HG02798 (cell line): ENCODE results near the gene LRRC34.

Experiments
- ATAC-seq: cut with Tn5 transposase; IDR thresholded peaks from one replicate; pipeline ENCODE4 v1.9.1; 2021; ENCODE audit warnings: mild to moderate bottlenecking; ENCODE audit not compliant: unreplicated experiment, poor library complexity

LRRC34 gene, protein sequence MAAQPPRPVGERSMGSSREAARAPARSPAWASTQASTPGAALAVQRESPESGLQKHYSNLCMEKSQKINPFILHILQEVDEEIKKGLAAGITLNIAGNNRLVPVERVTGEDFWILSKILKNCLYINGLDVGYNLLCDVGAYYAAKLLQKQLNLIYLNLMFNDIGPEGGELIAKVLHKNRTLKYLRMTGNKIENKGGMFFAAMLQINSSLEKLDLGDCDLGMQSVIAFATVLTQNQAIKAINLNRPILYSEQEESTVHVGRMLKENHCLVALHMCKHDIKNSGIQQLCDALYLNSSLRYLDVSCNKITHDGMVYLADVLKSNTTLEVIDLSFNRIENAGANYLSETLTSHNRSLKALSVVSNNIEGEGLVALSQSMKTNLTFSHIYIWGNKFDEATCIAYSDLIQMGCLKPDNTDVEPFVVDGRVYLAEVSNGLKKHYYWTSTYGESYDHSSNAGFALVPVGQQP

DNA sequence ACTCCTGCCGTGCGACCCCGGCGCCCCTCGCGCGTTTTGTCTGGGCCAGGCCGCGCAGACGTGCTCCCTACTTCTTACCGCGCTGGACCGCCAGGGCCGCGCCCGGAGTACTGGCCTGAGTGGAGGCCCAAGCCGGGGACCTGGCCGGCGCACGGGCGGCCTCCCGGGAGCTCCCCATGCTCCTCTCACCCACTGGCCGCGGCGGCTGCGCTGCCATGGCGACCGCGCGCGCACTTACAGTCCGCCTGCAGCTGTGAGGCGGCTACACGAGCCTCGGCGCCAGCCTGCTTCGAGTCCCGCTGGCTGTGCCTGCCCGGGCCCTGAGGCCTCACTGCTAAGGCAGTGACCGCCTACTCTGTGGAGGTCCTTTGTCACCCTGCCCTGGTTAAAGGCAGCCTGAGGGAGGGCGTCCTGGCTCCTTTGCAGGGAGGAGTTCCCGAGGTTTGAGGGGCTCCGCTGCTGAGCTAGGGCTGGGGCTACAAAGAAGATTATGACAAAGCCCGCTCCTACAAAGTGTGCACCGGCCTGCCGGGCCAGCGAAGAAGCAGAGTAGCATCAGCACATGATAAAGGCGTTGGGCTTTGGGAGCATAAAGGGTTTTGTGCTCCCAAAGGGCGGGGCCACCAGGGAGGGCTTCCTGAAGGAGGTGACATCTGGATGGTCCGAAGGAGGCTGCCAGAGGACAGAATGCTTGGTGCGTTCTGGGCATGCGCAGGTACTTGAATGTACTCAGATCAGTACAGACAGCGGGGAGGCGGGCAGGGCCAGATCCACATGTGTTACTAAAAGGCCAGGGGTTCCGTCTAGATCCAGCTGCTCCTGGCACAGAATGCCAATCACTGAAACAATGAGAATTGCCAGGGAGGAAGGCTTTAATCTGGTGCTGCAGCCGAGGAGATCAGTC, at the start of gene LRRC34, which contains the start of gene LRRIQ4:
TSS of gene LRRC34 (minus strand) at position 573 of the 904 bp plus-strand sequence. CDS start at position 217, 356 bp downstream.
TSS of gene LRRIQ4 (plus strand) at position 539 of the 904 bp plus-strand sequence. CDS start 9,052 bp downstream, outside the sequence.
- peak; percentile 74 for ATAC-seq

DNA sequence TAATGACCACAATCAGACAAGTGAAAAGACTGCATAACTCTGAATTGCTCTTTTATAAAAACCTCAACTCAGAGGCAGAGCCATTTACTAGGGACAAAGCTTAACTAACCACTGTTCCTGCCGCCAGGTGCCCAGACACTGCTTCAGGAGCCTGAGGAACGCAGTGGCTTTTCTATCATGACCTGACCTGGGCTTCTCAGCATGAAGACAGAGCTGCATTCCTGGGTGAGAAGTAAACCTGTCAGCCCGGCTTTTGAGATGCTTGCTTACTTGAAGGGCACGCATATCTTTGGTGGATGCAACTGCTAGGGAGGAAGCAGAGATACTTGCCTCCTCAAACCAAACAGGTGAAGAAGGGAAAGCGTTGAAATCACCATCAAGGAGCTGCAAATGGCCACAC, 49.2 kb upstream of the LRRC34 start:
- ATAC-seq = no peak

DNA sequence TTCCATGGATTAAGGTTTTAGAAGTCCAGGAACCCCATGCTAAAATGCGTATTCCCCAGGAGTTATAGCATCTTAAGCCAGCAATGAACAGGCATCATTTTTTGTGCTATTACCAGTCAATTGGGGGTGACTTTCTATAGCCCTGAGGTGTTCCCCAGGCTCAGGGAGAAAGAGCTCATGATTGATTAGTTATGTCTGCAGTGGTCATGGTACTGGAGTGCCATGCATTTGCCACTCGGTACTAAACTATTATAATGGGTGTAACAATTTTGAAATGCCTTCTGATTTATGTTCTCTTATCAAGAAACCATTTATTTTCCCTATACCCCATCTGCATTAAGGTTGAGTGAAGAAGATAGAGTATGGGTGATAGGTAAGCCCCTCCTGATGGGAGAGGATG, 45.1 kb upstream of the LRRC34 start:
- ATAC-seq = no peak

DNA sequence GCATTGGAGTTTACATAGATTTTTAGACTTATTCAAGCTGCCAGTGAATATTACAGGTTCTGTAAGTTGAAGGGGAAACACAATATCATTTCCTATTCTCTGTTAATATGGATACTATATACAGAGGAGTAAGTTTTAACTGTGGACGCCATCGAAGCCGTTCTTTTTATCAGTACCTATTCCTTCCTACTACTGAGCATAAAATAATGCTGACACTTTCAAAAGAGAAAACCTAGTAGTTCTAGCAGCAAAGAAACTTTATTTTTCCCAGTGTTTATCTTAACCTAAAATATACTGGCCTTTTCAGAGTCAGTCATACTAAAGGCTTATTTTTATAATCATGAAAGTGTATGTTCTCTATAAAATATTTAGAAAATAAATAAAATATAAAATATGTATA, 42.8 kb upstream of the LRRC34 start:
- ATAC-seq = no peak

DNA sequence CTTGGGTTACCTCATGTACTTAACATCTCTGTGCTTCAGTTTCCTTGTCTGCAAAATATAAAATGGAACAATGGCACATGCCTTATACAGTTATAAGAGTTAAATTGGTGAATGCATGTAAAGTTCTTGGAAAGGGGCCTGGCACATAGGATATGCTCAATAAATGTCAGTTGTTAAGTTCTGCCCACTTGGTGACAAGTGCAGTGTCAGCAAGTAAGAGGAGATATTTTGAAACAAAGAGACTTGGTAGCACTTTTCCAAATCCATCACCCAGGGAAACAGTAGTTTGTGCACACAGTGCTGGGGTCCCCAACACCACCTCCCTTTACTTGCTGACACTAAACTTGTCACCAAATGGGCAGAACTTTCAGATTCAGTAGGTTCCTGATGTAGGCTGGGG, 37.9 kb upstream of the LRRC34 start:
- no peak for ATAC-seq

DNA sequence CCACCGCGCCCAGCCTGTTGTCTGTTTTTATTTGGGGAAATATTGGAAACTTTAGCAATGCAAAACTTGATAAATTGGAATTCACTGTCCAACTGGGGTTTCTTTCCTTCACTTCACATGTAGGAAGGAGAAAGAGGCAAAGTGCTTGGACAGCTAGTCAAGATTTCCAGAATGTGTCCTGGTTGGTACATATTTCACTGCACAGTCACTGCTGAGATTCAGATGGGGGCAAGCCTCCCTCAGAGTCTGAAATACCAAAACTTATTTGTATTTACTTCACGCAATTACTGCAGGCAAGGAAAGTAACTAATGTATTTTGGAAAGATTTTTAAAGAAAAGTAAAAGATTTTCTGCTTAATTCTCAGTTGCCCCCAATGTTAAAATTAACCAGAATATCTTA, 36.0 kb upstream of the LRRC34 start:
- ATAC-seq = no peak

DNA sequence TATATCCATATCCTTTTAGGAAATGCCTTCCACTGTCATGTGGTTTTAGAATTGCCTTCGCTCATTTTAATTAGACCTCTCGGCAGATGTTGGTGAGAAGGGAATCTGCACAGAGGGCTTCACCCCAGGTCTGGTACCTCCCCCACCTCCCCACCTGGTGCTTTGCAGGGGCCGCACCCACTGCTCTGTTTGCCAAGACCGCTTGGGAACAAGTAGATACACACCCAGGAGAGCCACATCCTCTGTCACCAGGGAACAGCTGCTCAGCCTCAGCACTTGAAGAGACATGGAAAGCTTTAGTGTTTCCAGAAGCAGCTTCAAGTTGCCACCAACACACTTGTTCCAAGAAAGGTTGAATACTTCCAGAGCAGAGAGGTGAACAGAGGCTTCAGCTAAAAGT, 35.2 kb upstream of the LRRC34 start:
- no peak for ATAC-seq

DNA sequence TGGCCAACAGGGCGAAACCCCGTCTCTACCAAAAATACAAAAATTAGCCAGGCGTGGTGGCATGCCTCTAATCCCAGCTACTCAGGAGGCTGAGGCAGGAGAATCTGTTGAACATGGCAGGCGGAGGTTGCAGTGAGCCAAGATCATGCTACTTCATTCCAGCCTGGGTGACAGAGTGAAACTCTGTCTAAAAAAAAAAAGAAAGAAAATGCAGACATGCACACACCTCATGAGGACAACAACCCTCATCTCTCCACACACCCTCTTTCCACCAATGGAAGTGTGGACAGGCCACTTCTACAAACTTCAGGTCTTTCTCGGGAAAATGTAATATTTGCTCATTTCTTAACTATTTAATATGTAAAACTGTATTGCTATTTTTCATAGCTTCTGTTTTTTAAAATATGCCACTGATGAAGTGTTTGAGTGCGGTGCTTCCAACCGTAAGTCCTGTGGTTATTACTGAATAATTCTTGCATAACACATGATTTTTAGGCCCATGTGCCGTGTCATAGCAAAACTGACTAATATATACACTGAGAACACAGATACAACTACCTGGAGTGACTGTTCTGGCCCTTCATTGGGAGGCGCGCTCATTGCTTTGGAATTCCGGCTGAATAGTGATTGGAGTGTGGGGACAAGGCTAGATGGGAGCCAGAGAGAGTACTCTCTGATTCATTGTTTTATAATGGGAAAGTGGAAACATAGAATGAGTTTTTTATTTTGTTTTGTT, 33.9 kb upstream of the LRRC34 start:
- ATAC-seq = peak; percentile 88

DNA sequence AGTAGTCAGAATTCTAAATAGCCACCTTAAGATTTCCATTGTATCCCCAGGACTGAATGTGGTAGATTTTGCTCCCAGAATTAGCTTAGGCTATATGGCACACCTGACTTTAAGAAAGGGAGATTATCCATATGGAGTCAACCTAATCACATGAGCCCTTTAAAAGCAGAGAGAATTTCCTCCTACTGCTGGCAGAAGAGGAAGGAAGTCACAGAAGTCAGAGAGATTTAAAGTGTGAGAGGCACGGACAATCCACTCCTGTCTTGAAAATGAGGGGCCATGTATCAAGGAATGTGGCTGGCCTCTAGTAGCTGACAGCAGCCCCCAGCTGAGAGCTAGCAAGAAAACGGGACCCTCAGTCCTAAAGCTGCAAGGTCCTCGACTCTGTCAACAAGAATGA, 30.3 kb upstream of the LRRC34 start:
- no peak for ATAC-seq

DNA sequence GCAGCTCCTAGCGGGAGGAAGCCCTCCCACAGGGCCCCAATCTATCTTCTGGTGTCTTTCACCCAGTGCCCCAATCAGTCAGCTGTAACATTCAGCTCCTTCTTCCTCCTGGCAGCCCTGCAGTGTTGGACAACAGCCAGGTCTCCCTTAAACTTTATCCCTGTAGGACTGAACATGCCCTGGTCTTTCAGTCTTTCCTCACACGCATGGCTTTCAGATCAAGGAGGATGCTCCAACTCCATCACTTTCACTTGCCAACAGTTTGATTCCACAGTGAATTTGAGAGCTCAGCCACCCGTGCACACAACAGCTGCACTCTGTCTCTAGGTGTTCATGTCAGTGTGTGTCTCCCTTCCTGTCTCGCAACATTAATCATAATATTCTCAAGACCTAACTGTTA, 28.5 kb upstream of the LRRC34 start:
- peak; percentile 61 for ATAC-seq

DNA sequence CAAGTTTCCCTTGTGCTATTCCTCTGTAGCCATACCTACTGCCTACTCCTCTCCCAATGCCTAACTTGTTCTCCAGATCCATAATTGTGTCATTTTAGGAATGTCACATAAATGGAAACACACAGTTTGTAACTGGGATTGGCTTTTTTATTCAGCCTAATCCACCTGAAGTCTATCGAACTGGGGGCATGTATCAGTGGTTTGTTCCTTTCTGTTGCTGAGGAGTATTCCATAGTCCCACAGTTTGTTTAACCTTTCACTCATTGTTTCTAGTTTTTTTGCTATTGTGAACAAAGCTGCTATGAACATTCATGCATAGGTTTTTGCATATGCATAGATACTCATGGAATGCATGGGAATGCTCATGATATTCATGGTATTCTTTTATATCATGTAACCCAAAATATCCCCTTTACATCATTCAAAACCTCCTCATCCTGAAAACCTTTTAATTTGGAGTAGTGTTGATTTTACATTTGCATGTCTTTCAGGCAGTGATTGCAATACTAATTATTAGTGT, 25.9 kb upstream of the LRRC34 start:
- ATAC-seq = no peak

DNA sequence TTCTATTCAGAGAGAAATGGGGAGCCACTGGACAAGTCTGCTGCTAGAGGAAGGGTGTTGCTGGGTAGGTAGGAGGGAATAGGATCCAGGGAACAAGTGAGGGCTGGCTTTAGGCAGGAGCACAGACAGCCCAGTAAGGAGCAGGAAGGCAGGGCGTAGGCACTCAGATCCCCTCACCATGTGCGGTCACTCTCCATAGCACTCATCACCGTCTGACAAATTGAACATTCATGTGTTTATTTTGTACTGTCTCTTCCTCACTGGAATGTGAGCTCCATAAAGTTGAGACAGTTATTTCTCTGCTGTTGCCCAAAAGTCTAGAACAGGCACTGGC, 24.2 kb upstream of the LRRC34 start:
- no peak for ATAC-seq

DNA sequence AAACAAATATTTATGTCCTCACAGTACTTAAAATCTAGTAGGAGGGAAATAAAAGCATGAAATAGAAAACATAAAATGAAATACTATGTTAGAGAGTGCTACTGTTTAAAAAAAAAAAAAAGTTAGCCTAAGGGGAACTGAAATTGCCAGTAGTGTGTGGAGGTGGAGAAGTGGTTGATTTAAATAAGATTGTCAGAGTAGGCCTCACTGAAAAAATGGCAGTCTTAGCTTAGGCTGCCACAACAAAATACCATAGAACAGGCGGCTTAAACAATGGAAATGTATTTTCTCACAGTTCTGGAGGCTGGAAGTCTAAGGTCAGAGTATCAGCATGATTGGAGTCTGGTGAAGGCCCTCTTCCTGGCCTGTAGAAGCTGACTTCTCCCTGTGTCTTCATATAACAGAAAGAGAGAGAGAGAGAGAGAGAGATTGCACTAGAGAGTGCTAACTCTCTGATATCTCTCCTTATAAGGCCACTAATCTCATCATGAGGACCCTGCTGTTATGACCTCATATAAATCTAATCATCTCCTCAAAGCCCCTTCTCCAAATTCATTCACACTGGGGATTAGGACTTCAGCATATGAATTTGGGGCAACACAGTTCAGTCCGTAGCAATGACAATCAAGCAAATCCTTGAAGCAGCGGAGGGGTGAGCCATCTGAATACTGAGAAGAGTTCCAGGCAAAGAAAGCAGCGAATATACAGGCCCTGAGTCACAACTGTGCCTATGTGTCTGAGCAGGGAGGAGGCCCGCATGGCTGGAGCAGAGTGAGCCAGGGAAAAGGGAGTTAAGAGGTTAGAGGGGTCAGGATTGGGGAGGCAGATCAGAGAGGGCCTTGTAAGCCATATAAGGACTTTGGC, 23.6 kb upstream of the LRRC34 start:
- ATAC-seq = peak; percentile 91

DNA sequence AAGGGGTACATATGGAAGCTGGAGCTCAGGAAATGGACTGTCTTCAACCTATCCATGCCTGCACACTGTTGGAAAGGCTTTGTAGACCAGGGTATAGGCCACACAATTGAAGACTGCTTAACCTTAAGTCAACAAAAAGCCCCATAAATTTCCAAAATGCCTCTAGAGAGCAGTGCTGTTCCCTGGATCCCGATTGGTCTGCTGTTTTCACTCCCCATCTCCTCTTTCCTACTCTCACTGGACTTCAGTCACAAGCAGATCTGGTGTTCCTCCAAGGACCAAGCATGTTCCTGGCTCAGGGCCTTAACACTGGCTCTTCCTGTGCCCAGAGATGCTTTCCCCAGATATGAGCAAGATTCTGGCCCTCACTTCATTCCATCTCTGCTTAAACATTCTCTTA, 22.8 kb upstream of the LRRC34 start:
- peak; percentile 10 for ATAC-seq

DNA sequence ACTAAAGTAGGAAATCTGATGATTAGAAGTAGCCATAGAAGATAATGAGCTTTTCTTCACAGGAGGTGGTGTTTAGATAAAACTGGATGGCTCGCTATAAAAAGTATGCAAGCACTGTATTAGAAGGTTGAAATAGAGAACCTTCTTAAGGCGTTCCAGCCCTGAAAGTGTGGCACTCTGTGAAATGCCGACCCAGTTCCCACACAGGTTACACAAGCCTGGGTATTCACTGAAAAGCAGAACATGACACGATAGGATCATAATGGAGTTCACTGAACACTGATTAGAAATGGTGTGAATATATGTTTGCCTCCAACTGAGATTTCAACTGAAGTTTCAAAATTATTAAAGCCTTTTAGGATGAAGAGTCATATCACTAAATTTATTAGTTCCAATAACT, 15.0 kb upstream of the LRRC34 start:
- no peak for ATAC-seq

DNA sequence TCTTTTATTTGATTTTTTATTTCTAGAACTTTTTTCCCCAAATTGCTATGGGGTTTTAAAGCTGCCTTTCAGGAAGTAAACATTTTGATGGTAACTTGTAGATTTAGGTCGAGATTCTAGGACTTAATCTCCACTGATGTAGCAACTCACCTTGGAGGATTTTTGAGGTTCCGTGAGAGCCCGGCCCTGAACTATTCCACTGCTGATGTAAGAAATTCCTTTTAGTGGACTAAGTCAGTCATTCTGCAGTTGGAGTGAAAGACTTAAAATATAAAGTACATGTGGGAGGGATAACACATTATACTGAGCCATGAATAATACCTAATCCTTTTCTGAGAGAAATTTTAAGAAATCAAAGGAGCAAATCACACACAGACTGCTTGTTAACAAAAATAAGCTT, 12.6 kb upstream of the LRRC34 start:
- ATAC-seq = no peak

DNA sequence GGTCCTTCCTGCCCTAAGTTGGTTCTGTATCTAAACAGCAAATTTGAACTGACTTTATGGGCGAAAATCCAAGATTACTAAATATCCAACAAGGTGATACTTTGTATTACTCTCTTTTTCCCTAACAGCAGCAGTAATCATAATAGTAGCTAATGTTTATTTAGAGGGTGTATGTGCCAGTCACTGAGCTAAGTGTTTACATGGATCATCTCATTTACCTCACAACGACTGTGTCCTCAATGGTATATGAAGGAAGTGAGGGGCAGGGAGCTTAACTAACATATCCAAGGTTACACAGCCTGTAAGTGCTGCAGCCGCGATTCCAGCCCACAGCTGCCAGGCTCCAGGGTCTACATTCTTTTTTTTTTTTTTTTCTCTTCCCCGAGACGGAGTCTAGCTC, 10.3 kb upstream of the LRRC34 start:
- ATAC-seq = no peak

DNA sequence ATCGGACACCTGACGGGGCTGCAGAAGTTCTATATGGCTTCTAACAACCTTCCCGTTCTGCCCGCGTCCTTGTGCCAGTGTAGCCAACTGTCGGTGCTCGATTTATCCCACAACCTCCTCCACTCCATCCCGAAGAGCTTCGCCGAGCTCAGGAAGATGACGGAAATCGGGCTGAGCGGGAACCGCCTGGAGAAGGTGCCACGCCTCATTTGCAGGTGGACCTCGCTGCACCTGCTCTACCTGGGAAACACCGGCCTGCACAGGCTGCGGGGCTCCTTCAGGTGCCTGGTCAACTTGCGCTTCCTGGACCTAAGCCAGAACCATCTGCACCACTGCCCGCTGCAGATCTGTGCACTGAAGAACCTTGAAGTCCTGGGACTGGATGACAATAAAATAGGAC, 9.8 kb upstream of the LRRC34 start:
- no peak for ATAC-seq

DNA sequence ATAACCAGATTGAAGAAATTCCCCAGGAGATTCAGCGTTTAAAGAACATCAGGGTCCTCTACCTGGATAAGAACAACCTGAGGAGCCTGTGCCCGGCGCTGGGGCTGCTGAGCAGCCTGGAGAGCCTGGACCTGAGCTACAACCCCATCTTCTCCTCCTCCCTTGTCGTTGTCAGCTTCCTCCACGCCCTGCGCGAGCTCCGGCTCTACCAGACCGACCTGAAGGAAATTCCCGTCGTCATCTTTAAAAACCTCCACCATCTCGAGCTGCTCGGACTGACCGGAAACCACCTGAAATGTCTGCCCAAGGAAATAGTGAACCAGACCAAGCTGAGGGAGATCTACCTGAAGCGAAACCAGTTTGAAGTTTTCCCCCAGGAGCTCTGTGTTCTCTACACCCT, 9.4 kb upstream of the LRRC34 start:
- ATAC-seq = no peak

DNA sequence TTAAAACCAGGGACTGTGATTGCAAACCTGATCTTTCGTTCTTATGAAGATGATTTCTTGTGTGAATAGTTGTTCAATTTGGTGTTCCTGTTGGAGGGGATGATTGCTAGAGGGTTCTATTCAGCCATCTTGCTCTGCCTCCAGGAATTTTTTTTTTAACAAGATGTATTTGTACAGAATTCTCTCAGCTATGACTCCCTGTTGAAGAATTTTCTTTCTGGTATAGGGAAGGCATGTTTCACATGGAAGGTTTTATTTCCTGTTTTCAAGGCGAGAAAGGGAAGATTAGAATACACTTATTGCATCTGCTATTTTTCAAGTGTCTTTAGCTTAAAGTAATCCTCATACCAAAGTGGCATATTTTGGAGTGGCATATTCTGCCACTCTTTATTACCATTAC, 5.6 kb upstream of the LRRC34 start:
- no peak for ATAC-seq
